ENCODE data around the gene TTC7B. TPM values are rescaled to one million over a fixed set of nuclear protein-coding genes. Genes with fewer than 3 reads are reported as not detected.

The TTC7B gene
- total RNA-seq, 2 experiments from 2014 or later, result 1.2 to 1.3 TPM

- Mint-ChIP-seq H3K27ac (no peak overlapping the region), H3K4me3 (no peak overlapping the region), H3K4me1 (ENCODE audit: low read depth) (no peaks in the 10 kb centered on the region), H3K27me3 (no peaks in the 10 kb centered on the region), H3K9me3 (no peaks in the 10 kb centered on the region), H3K36me3 (ENCODE audit: low read depth) (no peaks in the 10 kb centered on the region)
- intact Hi-C loops (cut with DNase I, micrococcal nuclease), result no loop called here
- Histone ChIP-seq H3K36me3 (ENCODE audit: insufficient read depth, low read length) (no peaks in the 10 kb centered on the region), H3K27ac (ENCODE audit: low read depth in 1 of 2, low read length in 2 of 2) (no peak overlapping the region), H3K9me3 (ENCODE audit: control insufficient read depth in 1 of 2, insufficient read depth in 1 of 2, low read length in 2 of 2) (no peaks in the 10 kb centered on the region), H3K4me1 (ENCODE audit: insufficient read depth, low read length) (no peaks in the 10 kb centered on the region), H3K4me3 (ENCODE audit: low read length) (no peak overlapping the region), H3K27me3 (ENCODE audit: control insufficient read depth in 1 of 2, insufficient read depth in 2 of 2, low read length in 2 of 2) (no peaks in the 10 kb centered on the region)
- TF ChIP-seq CTCF (IDR thresholded peaks at IDR 0.05), result no peak
- DNase-seq (no peak), ATAC-seq (ENCODE audit: poor library complexity) (no peak)
- CTCF ChIA-PET, result no interaction called here
- POLR2A ChIA-PET, result no interaction called here
These were observed 191.4 kb downstream of the TTC7B start for GRCh38 chr14:90624732-90625400.

- H3K9me3 Mint-ChIP-seq, result no peaks in the 10 kb centered on the region
- ATAC-seq (ENCODE audit: poor library complexity), result no peak
- Histone ChIP-seq H3K4me3 (ENCODE audit: low read length) (no peak overlapping the region), H3K27me3 (ENCODE audit: control insufficient read depth in 1 of 2, insufficient read depth in 2 of 2, low read length in 2 of 2) (no peaks in the 10 kb centered on the region), H3K27ac (ENCODE audit: low read depth in 1 of 2, low read length in 2 of 2) (no peak overlapping the region), H3K9me3 (ENCODE audit: control insufficient read depth in 1 of 2, insufficient read depth in 1 of 2, low read length in 2 of 2) (no peaks in the 10 kb centered on the region), H3K4me1 (ENCODE audit: insufficient read depth, low read length) (no peaks in the 10 kb centered on the region), H3K36me3 (ENCODE audit: insufficient read depth, low read length) (no peaks in the 10 kb centered on the region)
- intact Hi-C loops (cut with DNase I, micrococcal nuclease), result no loop called here
- H3K4me3 Mint-ChIP-seq, result no peak overlapping the region
- POLR2A ChIA-PET, result no interaction called here
- CTCF ChIA-PET, result no interaction called here
- no peaks in the 10 kb centered on the region for H3K36me3 Mint-ChIP-seq (ENCODE audit: low read depth)
- peak in 2 of 14 experiments; percentile 41 to 63 for DNase-seq
- H3K27ac Mint-ChIP-seq, result no peak overlapping the region
- no peaks in the 10 kb centered on the region for H3K27me3 Mint-ChIP-seq
- no peak for TF ChIP-seq CTCF (IDR thresholded peaks at IDR 0.05)
- no peaks in the 10 kb centered on the region for H3K4me1 Mint-ChIP-seq (ENCODE audit: low read depth)
These were observed 192.0 kb downstream of the TTC7B start for GRCh38 chr14:90624227-90624626.

GRCh38 chr14:90621201-90621600 lies 195.0 kb downstream of the TTC7B start:
- ChIA-PET CTCF (no interaction called here), POLR2A (no interaction called here)
- DNase-seq (no peak), ATAC-seq (ENCODE audit: poor library complexity) (no peak)
- H3K4me1 Mint-ChIP-seq (ENCODE audit: low read depth), result no peaks in the 10 kb centered on the region
- no peak overlapping the region for H3K27ac Mint-ChIP-seq
- Histone ChIP-seq H3K27me3 (ENCODE audit: control insufficient read depth in 1 of 2, insufficient read depth in 2 of 2, low read length in 2 of 2) (no peaks in the 10 kb centered on the region), H3K9me3 (ENCODE audit: control insufficient read depth in 1 of 2, insufficient read depth in 1 of 2, low read length in 2 of 2) (no peaks in the 10 kb centered on the region), H3K36me3 (ENCODE audit: insufficient read depth, low read length) (no peaks in the 10 kb centered on the region), H3K4me3 (ENCODE audit: low read length) (no peak overlapping the region), H3K4me1 (ENCODE audit: insufficient read depth, low read length) (no peaks in the 10 kb centered on the region), H3K27ac (ENCODE audit: low read depth in 1 of 2, low read length in 2 of 2) (no peak overlapping the region)
- H3K9me3 Mint-ChIP-seq, result no peaks in the 10 kb centered on the region
- H3K36me3 Mint-ChIP-seq (ENCODE audit: low read depth), result no peaks in the 10 kb centered on the region
- intact Hi-C loops (cut with DNase I, micrococcal nuclease), result no loop called here
- H3K4me3 Mint-ChIP-seq, result no peak overlapping the region
- TF ChIP-seq CTCF (IDR thresholded peaks at IDR 0.05), result no peak
- no peaks in the 10 kb centered on the region for H3K27me3 Mint-ChIP-seq

Measured in CD4-positive, alpha-beta T cell (primary cell).